HG03442 (cell line): ENCODE results near the gene LAMTOR1.

Experiments used
- ATAC-seq: cut with Tn5 transposase; IDR thresholded peaks from one replicate; pipeline ENCODE4 v1.9.1; 2021; ENCODE audit warnings: mild to moderate bottlenecking, moderate library complexity; ENCODE audit not compliant: unreplicated experiment

The LAMTOR1 gene

DNA sequence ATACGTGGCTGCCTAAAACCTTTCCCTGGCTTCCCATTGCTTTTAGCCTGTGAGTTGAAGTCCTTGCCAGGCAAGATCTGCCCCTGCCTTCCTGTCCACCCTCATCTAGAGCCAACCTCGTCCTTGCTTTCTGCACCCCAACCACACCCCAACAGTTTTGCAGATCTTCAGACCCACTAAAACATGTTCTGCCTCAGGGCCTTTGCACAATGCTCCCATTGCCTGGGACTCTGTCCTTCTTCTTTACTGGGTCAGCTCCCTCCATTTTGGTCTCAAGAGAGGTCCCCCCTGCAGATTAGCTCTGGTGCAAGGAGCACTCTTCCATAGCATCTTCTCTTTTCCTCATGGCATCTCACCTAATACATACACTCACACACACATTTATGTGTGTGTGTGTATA lies 17.8 kb upstream of the LAMTOR1 start:
- ATAC-seq: no peak

DNA sequence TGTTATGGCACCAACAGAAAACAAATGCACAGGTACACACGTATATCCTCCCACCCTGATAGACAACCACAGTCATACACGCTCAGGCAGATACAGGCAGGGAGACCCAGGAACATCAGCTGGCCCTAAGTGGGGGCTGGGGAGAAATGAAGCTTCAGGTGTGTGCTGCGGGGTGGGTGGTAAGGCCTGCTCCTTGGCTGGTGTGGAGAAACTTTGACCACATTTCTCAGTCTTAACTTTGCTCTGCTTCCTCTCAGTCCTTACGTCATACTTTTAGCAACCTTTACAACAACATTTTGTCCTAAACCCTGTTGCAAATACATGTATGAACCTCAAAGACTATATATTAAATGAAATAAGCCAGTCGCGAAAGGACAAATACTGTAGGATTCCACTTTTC lies 16.1 kb upstream of the LAMTOR1 start:
- ATAC-seq: no peak

DNA sequence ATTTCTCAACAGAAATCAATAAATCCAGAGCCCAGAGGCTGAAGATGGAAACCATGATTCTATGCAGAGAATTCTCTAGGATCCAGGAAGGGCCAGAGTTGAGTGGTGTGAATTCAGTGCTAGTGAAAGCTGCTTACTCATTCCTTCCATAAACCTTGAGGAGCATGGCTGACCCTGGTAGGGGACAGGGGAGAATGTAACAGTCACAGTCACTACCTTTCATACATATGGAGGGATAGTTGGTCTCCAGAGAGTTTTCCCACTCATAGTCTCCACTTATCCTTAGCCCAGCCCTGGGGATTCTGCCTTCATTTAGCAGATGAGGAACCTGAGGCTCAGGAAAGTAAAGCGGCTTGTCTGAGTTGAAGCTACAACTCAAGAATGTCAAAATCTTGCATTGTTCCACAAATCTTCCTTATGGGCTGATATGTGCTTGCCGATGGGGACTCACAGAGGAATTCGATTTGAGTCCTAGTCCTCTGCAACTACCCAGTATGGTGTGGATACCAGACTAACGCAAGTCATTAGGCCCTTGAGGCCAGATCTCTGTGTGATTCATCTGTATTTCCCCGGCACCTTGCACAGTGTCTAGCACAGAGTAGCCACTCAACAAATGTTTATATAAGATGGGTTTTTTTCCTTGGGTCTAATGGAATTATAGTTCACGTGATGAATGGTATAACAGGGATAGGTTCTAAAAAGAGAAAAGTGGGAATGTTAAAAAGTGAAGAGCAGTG lies 13.1 kb upstream of the LAMTOR1 start:
- ATAC-seq: no peak

DNA sequence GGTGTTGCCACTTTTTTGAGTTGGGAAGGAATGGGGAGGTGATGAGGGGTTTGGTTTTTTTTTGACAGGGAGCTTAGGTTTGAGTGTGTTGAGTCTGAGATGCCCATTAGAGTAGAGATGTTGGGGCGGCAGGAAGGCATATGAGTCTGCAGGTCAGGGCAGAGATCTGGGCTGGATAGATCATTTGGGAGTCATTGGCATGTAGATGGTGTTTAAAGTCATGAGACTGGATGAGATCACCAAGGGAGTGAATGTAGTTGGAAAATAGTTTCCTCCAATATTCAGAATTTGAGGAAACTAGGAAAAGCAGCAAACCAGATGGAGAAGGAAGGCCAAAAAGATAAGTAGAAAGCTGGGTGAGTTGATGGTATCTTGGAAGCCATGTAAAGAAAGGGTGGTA lies 11.5 kb upstream of the LAMTOR1 start:
- no peak for ATAC-seq

DNA sequence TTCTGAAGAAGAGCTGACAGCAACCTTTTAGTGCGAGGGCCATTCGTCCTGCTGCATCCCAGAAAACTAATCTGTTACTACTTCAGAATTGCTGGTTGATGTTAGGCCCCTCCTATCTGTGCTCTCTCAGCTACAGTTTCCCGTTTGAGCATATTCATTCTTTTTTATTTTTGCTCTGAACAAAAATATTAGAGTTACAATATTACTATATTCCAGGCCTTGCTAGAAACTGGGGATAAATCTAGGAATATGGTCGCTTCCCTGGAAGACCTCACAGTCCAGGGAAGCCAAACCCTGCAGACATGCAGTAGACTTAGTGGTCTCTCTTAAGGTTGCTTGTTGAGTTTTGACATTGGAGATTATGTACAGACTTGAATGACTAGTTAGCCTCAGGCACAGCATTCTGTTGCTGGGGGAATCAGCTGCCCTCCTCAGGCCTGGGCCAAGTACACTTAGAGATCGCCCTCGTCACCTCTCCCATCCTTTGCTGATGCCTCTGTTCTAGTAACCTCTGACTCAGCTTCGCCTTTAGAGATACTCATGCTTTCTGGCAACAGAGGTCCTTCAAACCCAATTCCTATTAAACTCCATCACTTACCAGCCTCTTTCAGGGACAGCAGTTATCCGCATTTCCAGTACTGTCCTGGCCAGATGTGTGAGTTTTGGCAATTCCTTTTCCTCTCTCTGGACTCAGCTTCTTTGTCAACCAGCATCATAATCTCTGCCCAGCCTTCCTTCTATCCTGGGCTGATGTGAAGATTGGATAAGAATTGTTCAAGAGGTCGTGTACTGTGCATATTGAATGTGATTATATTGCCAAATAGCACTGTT lies 10.1 kb upstream of the LAMTOR1 start:
- ATAC-seq: no peak

DNA sequence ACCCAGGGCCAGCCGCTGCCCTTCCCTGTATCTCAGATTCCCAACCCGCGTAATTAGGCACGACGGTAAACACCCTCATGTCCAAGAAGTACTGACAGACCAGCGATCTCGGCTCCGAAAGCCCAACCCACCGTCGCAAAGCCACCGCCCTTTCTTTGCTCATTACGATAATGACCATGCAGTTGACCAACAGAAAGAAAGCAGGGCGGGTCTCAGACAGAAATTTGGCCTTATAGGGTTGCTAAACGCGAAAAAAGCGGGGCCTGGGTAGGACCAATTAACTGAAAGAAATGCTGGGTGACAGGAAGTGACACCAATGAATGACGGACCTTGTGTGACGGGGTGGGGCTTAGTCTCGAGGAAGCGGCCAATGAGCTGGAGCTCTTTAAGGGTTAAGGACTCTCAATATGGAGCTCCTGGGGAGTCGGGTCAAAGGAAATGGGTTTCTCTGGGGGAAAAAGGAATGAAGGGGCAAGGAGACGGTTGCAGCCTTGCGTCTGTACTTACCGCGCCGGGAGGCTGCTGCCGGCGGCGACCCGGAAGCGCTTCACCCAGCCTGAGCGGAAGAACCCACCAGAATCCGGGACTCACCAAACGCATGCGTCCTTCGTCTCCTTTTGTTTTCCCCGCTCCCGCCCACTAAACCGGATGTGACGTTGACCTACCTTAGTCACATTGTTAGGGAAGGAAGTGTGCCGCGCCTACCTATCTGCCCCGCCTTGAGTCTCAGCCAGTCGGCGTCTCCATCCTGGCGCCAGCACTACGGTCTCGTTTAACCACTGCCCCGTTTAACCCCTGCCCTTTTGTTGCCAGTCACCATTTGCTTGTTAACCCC lies 9.3 kb upstream of the LAMTOR1 start, which contains the start of gene ANAPC15:
Gene ANAPC15 (minus strand): TSS at position 553 of the 835 bp plus-strand sequence. CDS start 1,419 bp downstream, outside the sequence.
- ATAC-seq: peak; percentile 87

DNA sequence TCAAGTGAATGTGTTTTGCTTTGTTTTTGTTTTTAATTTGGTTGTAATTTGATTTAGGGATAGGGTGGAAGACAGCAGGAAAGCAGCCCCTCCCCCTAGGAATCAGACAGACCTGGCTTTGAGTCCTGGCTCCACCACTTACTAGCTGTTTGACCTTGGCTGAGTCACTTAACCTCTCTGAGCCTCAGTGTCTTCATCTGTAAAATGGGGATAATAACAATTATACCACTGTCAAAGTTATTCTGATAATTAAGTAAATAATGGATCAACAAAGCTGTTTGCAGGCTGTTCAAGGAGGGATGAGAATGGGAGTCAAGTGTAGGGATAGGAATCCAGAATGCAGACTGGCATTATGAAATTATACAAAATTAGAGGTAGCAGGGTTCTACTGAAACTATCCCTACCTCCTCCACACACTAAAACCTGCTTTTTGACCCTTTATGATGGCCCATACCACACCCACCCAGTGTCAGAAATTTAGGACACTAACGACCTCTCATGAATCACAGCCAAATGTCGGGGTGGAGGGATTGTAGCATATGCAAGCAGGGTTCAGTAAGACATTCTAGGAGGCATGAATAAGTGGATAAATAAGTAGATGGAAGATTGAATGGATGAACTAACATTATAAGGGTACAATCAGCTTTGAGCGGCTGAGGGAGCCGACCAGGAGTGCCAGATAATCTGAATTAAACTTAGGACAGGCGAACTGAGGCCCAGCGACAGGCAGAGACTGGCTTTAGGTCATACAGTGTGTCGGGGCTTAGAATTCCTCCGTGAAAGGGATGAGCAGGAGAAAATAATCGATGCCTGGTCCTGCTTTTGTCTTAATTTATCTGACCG lies 8.4 kb upstream of the LAMTOR1 start:
- no peak for ATAC-seq

DNA sequence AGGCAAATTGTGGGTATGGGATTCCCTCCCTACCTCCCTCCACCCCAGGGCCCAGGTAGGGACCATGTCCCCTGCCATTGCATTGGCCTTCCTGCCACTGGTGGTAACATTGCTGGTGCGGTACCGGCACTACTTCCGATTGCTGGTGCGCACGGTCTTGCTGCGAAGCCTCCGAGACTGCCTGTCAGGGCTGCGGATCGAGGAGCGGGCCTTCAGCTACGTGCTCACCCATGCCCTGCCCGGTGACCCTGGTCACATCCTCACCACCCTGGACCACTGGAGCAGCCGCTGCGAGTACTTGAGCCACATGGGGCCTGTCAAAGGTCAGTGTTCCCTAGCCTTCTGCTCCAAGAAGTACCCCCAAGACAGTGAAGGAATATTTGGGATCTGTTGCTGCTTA lies 2.8 kb upstream of the LAMTOR1 start, which contains the start of gene TOMT:
Gene TOMT (plus strand): TSS at position 37 of the 400 bp plus-strand sequence. CDS start 28 bp downstream, at position 65.
- ATAC-seq: no peak

DNA sequence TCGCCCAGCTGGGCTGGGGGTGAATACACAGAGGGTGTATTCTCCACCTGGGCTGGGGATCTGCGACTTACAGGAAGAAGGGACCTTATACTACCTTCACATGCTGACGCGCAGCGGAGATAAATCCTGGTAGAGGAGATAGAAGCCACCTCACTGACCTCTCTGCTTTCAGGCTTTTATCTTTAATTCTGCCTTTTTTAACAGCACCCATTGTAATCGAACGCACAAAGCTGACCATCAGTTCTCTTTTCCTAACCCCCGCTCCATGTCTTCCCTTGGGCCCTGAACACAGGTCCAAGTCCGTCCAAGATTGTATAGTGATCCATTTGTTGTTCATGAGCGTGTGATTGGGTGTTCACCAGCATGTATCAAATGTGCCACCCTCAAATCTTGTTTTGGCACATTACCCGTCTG lies 664 bp upstream of the LAMTOR1 start:
- no peak for ATAC-seq

DNA sequence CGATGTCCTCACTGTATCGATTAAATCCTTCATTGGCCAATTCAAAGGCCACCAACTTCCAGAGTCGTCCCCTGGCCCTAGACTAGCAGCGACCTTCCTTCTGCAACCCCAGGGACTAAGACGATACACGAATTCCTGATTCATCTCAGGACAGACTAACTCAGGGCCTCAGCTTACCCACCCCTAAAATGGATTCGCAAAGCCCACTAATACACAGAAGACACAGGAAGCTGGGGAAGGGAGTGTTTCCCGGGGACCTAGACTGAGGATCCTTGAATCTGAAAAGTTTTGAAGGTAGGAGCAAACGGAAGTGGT lies 509 bp downstream of the LAMTOR1 start:
- no peak for ATAC-seq

DNA sequence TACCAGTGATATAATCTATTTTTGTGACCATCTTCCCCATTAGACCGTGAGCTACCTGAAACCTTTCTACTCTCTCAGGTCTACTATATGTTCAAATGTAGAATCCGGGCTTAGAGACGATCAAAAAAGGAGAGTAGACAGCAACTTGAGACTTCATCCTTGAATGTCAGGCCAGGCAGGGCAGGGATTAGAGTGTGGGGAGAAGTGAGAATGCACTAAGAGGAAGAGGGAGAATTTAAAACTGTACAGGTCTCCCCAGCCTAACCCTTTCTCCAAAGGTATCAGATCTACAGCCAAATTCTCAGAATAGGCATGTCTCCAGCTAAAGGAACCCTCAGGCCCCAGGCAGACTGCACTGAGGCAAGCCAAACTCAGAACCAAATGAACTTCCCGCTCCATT lies 935 bp downstream of the LAMTOR1 start:
- no peak for ATAC-seq

DNA sequence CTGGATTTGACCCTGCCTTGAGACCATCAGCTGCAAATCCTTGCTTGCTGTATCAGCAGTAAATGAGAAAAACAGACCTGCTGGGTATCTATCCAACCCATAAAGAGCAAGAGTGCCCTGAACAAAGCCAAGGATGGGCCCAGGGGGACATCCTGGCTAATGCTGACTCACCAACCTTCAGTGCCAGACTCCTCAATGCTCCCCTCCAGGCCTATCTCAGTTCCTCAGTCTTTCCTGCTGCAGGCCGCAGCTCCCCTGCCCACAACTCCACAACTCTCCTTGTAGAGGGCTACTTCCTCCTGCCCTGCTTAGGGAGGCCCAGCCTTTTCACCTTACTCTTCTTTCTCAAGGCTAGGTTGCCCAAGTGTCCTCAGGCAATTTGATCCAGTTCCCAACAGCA lies 2.6 kb downstream of the LAMTOR1 start:
- ATAC-seq: no peak

DNA sequence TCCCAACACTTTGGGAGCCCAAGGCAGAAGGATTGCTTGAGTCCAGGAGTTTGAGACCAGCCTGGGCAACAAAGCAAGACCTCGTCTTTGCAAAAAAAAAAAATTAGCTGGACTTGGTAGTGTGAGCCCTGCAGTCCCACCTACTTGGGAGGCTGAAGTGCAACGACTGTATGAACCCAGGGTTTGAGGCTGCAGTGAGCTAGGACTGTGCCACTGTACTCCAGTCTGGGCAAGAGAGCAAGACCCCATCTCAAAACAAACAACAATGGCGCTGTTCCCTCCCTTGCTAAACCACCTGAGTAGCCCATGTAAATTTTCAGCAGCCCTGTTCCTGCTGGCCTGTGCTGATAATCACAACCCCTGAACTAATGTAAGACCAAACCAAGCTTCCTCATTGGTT lies 3.1 kb downstream of the LAMTOR1 start:
- no peak for ATAC-seq

DNA sequence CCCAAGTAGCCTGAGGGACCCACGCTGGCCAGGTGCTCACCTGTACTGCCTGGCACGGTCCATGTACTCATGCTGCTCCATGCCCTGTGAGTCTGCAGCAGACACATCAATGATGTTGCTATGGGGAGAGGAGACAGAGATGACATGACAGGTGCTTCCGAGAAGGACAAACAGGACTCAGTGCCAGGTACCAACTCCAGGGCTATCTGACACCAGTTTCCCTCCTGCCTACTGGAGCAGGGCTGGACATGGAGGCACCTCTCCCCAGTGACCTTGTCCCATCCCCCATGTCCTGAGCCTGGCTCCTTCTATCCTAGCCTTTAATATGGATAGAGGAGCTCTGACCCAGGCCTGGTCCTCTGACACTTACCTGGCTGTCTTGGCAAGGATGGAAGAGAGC lies 4.4 kb downstream of the LAMTOR1 start:
- no peak for ATAC-seq

DNA sequence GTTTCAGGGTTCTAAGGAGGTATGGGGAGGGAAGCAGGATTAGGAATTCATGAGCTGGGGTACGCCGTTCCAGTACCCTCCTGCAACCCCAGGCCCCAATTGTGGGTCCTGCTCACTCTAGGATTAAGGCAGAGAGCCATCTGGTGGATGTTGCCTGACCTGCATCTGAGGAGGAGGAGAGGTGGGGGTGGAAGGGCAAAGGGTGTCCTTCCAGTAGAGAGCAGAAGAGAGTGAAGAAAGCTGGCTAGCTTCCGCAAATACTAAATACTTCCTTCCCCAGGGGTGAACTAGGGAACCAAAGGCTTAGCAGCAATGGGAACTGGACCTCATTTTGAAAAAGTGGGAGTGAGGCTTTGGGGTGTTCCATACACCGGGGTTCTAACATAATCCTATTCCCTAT lies 11.8 kb downstream of the LAMTOR1 start:
- ATAC-seq: no peak

DNA sequence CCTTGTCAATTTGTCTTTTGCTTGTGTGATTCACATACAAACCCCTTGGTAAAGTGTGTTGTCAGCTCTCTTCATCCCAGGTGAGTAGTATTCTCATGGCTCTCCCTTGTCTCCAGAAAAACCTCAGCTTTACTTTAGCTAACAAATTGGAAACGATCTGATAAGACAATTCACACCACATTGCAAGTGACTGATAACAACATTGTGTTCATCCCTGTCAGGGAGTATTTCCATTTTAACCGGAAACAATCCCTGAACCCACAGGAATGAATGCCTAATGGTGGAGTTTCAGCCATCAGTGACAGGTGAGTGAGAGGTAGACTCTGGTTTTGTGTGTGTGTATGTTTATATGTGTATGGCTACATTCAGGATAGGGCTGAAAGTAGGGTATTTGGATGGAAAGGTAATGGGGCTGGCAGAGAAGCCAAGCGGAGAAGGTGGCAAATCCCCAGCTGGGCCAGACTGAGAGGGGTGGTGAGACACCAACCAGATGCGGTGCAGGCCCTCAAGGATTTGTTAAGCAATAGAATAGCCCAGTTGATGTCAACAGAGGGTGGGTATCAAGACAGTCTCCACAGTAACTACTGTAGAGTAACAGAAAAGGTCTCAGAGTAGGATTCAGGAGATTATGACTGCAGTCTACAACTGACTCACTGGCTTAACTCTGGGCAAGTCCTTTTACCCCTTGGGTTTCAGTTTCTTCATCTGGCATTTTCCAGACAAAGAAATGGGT lies 14.9 kb downstream of the LAMTOR1 start:
- no peak for ATAC-seq

DNA sequence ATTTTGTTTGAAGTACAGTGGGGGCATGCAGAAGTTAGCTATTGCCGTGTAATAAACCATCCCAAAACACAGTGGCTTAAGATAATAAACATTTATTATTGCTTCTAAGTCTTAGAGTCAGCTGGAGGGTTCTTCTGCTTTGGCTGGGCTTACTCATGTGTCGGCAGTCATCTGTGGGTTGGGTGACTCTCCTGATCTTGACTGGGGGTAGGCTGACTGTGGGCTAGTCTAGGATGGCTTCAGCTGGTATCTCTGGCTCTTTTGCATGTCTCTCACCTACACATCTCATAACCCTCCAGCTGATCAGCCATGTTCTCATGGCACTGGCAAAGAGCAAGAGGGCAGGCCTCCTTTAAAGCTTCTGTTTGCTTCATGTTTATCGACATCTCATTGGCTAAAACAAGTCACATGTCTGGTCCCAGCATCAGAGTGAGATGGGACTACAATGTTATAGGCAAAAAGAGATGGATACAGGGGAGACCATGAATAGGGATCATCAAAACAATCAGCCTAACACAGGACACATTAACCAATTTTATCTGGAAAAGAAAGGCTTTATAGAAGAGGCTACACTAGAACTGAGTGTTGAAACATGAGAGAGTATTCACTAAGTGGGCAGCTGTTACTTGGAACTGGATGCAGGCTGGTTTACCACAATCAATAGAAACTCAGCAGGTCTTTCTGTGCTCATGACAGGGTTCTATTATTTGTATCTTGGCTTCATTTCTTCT lies 17.3 kb downstream of the LAMTOR1 start:
- ATAC-seq: no peak

DNA sequence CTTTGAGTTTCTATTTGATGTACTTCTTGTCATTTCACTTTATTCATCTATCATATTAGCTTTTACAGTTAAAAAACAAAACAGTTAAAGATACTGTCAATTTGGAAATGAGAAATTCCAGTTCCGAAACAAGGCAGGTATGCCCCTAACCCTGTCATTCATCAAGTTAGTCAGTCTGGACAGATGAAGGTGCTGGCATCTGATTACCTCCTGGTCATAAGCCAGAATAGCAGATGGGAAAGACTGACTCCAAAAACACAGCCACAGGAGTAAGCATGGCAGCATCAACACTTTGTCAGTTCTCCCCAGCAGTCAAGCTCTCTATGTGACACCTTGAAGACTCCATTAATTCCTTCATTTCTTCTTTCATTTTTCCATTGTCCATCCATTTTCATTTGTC lies 18.1 kb downstream of the LAMTOR1 start:
- ATAC-seq: no peak

DNA sequence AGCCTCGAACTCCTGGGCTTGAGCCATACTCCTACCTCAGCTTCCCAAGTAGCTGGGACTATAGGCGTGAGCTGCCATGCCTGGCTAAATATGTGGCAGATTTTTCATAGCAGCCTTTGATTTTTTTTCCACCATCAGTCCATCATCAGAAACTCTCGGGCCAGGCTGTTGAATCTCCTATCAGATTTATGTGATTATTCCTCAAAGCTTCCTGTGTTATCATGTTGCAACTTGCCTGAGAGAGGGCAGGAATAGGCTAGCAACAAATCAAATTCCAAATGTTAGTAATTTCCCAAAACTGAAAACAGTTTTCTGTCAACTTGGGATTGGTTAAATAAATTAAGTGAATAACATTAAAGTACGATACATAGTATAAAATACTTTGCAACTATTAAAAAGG lies 19.0 kb downstream of the LAMTOR1 start:
- no peak for ATAC-seq
